Transverse colon (tissue), 4 donors: ENCODE results near the gene TST. TPM values are rescaled to one million over a fixed set of nuclear protein-coding genes. Genes with fewer than 3 reads are reported as not detected.
A peak's percentile ranks its signal among the peaks of the same experiment; 100 is the strongest.

ENCODE experiments used
- DNase-seq: peaks from one replicate; pipeline ENCODE4 v3.0.0-alpha.2; 2019
- H3K27ac ChIP-seq, 4 donors: fragments of 200-600 bp; sonication (generic); 2 replicates each; pipeline ENCODE4 v1.5.1; 2016 to 2018; ENCODE audit warnings: inconsistent platforms in 4 of 4
- H3K27me3 ChIP-seq: fragments of 200-600 bp; sonication (generic); 2 replicates; pipeline ENCODE4 v1.5.1; 2017; ENCODE audit warnings: inconsistent platforms
- H3K36me3 ChIP-seq, 4 donors: fragments of 200-600 bp; sonication (generic); 2 replicates each; pipeline ENCODE4 v1.5.1; 2017 to 2019; ENCODE audit warnings: inconsistent platforms in 4 of 4
- H3K4me1 ChIP-seq, 4 donors: fragments of 200-600 bp; sonication (generic); 2 replicates each; pipeline ENCODE4 v1.5.1; 2017 to 2020; ENCODE audit warnings: inconsistent platforms in 4 of 4
- H3K4me3 ChIP-seq, 4 donors: fragments of 200-600 bp; sonication (generic); 1 replicate in 1 of 4; 2 replicates in 3 of 4; pipeline versions ENCODE4 v1.5.1 to v1.6.1; 2017 to 2019; ENCODE audit warnings: inconsistent platforms in 4 of 4
- H3K9me3 ChIP-seq, 2 donors: fragments of 200-600 bp; sonication (generic); 2 replicates each; pipeline ENCODE4 v1.5.1; 2017 to 2019; ENCODE audit warnings: inconsistent platforms in 2 of 2
- EP300 ChIP-seq: sonication (generic); formaldehyde crosslinking; IDR thresholded peaks from one replicate; pipeline ENCODE4 v1.6.1; 2017; ENCODE audit warnings: antibody characterized with exemption, low read depth
- POLR2A ChIP-seq: fragments of 450-650 bp; IDR thresholded peaks from one replicate; pipeline ENCODE4 v1.6.1; 2016; ENCODE audit warnings: antibody characterized with exemption, mild to moderate bottlenecking, moderate library complexity
- POLR2AphosphoS5 ChIP-seq, 3 donors: sonication (generic); formaldehyde crosslinking; IDR thresholded peaks; one replicate each; pipeline ENCODE4 v1.6.1; 2016; ENCODE audit warnings: antibody characterized with exemption in 3 of 3
- WGBS, 2 donors: methylation state at CpG; one replicate each; pipeline ENCODE4 v1.1.5; 2018; ENCODE audit warnings: low coverage in 1 of 2; 5-methylcytosine and 5-hydroxymethylcytosine counted together
- in situ Hi-C, 4 donors: fragments of 200-750 bp; cut with MboI; loops; one replicate each; pipeline versions ENCODE4 v1.15.0 to v1.15.1; 2017; ENCODE audit warnings: low sequenced_read_pairs in 3 of 4, low pct_ligation_motif_present in 1 of 4, low pct_unique_long_range_greater_than_20kb in 1 of 4
- intact Hi-C: fragments of 100-400 bp; cut with DNase I; formaldehyde crosslinking; loops from one replicate; pipeline ENCODE4 v1.15.1; 2023; ENCODE audit warnings: low total_unique reads
- total RNA-seq, 4 donors: library from RNA; depleted of rRNA; stranded (reverse); fragments of >200 nt; gene quantifications; one replicate each; pipeline ENCODE4 v1.1.0, GENCODE V29; 2016
- TF ChIP-seq, protein P1 (sequence below), 5 experiments: fragments of 200-600 bp in 3 of 5; fragments of 450-650 bp in 2 of 5; sonication (generic) in 3 of 5; IDR thresholded peaks; 1 replicate in 2 of 5; 2 replicates in 3 of 5; pipeline ENCODE4 v1.5.1; 2016 to 2017; ENCODE audit warnings: antibody characterized with exemption in 5 of 5, inconsistent platforms in 3 of 5, mild to moderate bottlenecking in 2 of 5, moderate library complexity in 1 of 5

The TST gene
- total RNA-seq, 4 donors from 2014 or later = 246 to 719 (median 557) TPM

DNA sequence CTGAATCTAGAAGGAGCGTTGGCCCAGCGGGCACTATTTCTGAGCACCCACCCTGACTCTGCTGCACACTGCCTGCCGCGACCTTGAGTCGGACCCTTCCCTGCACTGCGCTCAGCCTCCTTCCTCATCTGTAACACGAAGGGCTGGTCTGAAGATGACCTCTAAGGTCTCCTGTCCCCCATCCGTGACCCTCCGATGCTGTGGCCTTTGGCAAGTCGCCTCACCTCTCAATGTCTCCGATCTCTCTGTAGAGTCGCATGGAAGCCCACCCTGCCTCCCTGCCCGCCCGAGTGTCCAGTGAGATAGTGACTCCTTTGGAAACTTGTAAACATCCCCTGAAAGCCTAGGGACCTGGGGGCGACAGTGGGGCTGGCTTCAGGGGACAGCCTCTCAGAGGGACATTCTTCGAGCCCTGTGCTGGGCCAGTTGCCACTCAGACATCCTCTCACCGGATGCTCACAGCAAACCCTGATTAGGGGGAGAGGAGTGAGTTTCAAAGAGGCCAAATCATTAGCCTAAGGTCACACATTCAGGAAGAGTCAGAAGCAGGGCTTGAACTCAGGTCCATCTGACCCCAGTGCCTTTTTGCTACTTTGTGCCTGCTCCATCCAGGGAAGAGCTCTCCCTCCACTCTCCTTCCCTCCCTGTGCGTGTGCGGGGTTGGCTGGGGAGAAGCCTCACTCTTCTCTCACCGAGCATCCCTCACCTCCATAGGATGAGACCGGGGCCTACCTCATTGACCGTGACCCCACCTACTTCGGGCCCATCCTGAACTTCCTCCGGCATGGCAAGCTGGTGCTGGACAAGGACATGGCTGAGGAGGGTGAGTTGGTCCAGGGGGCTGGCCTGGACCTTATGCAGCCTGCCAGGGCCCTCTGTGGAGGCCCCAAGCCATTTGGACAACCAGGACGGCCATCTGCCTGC lies 33.4 kb upstream of the TST start:
- in situ Hi-C loops (no loop called here), intact Hi-C loops (no loop called here)
- WGBS, 2 donors = 88 to 90% methylated on average over 4 to 25 of the region's 25 CpGs

DNA sequence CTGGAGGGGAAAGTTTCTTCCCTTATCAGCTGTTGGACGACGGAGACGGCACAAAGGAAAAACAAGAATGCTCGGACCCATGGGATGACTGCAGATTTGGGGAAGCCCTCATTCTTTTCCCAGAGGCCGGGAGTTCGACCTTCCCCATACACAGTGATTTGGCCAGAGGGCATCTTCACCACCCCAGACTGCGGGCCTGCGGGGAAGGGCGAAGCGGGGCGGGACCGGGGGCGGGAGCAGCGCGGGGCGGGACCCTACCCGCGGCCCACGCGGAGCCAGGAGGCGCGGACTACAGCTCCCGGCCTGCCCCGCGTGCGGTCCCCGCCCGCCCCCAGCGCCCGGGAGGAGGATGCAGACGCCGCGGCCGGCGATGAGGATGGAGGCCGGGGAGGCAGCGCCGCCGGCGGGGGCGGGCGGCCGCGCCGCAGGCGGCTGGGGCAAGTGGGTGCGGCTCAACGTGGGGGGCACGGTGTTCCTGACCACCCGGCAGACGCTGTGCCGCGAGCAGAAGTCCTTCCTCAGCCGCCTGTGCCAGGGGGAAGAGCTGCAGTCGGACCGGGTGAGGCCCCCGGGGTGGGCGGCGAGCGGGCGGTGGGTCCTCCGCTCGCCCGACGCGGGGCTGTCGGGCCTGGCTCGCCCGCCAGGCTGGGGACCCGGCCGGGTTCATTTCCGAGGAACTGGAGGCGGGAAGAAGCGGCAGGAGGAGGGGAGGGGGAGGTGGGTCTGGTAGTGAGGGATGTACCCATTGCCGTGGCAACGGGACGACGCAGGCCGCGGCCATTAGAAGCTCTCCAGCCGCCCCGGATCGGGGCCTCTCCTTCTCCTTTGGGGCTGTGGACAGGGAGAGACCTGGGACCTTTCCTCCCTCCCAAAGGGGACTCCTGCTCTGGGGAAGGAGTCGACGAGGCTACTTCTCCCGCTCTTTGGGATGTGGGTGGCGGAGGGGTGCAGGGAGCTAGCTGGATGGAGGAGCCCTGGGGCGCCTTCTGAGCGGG lies 32.4 kb upstream of the TST start, which contains the start of gene KCTD17:
TSS of gene KCTD17 (plus strand) at position 352 of the 995 bp plus-strand sequence. CDS start at position 371, 19 bp downstream.
- TF ChIP-seq, protein P1, sequence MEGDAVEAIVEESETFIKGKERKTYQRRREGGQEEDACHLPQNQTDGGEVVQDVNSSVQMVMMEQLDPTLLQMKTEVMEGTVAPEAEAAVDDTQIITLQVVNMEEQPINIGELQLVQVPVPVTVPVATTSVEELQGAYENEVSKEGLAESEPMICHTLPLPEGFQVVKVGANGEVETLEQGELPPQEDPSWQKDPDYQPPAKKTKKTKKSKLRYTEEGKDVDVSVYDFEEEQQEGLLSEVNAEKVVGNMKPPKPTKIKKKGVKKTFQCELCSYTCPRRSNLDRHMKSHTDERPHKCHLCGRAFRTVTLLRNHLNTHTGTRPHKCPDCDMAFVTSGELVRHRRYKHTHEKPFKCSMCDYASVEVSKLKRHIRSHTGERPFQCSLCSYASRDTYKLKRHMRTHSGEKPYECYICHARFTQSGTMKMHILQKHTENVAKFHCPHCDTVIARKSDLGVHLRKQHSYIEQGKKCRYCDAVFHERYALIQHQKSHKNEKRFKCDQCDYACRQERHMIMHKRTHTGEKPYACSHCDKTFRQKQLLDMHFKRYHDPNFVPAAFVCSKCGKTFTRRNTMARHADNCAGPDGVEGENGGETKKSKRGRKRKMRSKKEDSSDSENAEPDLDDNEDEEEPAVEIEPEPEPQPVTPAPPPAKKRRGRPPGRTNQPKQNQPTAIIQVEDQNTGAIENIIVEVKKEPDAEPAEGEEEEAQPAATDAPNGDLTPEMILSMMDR (IDR thresholded peaks at IDR 0.05) = no peak
- TF ChIP-seq EP300 (no peak), POLR2AphosphoS5 (IDR thresholded peaks at IDR 0.05) (peak; percentile 26 to 69 (median 27)), POLR2A (no peak)
- H3K36me3 ChIP-seq = no peaks in the 10 kb centered on the region
- peak within 1 kb of the TSS; percentile 56 to 81 (median 78) for H3K4me3 ChIP-seq
- H3K27me3 ChIP-seq = no peaks in the 10 kb centered on the region
- WGBS, 2 donors = 9% methylated on average over 53 of the region's 89 CpGs; no CpG with 5 or more reads in 1 of the 2 donors
- peaks cover 13 to 45% (median 39%) of the 10 kb centered on the region in 4 donors for H3K4me1 ChIP-seq
- peak within 1 kb of the TSS; percentile 82 to 86 (median 84) for H3K27ac ChIP-seq
- in situ Hi-C loops (no loop called here), intact Hi-C loops (no loop called here)
- peak; percentile 86 for DNase-seq
- no peaks in the 10 kb centered on the region for H3K9me3 ChIP-seq

More for the DNA sequence above, 33.4 kb upstream of the TST start:
- TF ChIP-seq, protein P1 (IDR thresholded peaks at IDR 0.05) = no peak
- no peak for TF ChIP-seq EP300
- H3K27me3 ChIP-seq = no peaks in the 10 kb centered on the region
- no peak for DNase-seq
- H3K27ac ChIP-seq = peak overlapping the region in 3 of 4 donors; percentile 29 to 82 (median 64)
- H3K4me3 ChIP-seq = peak overlapping the region; percentile 56 to 81 (median 78)
- no peaks in the 10 kb centered on the region for H3K36me3 ChIP-seq
- no peaks in the 10 kb centered on the region for H3K9me3 ChIP-seq
- H3K4me1 ChIP-seq = peaks cover 13 to 45% (median 39%) of the 10 kb centered on the region in 4 donors

DNA sequence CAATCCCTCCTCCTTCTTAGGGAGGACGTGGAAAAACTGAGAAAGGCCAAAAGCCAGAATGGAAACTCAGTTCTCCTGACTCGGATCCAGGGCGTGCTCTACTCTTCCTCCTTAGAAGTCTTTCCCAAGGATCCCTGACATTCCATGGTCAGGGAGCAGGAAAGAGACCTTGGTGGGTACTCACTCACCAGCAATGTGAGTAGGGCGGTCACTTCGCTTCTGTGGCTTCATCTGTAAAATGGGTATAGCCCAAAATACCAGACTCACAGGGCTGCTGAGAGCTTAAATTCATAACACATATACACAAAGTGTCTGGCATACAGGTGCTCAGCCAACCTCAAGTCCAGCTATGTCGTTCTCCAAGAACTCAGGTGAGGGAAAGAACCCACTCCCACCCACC lies 31.7 kb upstream of the TST start:
- in situ Hi-C loops (no loop called here), intact Hi-C loops (no loop called here)
- Histone ChIP-seq H3K36me3 (no peaks in the 10 kb centered on the region), H3K4me3 (peak overlapping the region in 1 of 4 donors; percentile 81), H3K4me1 (peaks cover 13 to 45% (median 39%) of the 10 kb centered on the region in 4 donors), H3K9me3 (no peaks in the 10 kb centered on the region), H3K27ac (peak overlapping the region; percentile 82 to 86 (median 84)), H3K27me3 (no peaks in the 10 kb centered on the region)
- TF ChIP-seq POLR2AphosphoS5 (IDR thresholded peaks at IDR 0.05) (no peak), EP300 (no peak), POLR2A (no peak)
- TF ChIP-seq, protein P1 (IDR thresholded peaks at IDR 0.05) = no peak
- WGBS, 2 donors = 74% methylated on average over 6 of the region's 6 CpGs; no CpG with 5 or more reads in 1 of the 2 donors
- no peak for DNase-seq
